GM18951 (cell line): ENCODE measurements around the gene GFAP.

Experiments used
- POLR2A ChIP-seq: IDR thresholded peaks from 4 replicates; pipeline ENCODE4 v1.6.1; 2011; ENCODE audit warnings: mild to moderate bottlenecking; ENCODE audit not compliant: insufficient read length, insufficient read depth; ENCODE audit errors: extremely low read depth
- in situ Hi-C: fragments of 300-500 bp; cut with MboI; formaldehyde crosslinking; loops from one replicate; pipeline ENCODE4 v1.12.0; 2022; ENCODE audit warnings: low sequenced_read_pairs, mixed read lengths, inconsistent platforms; ENCODE audit not compliant: unreplicated experiment

Gene GFAP

DNA sequence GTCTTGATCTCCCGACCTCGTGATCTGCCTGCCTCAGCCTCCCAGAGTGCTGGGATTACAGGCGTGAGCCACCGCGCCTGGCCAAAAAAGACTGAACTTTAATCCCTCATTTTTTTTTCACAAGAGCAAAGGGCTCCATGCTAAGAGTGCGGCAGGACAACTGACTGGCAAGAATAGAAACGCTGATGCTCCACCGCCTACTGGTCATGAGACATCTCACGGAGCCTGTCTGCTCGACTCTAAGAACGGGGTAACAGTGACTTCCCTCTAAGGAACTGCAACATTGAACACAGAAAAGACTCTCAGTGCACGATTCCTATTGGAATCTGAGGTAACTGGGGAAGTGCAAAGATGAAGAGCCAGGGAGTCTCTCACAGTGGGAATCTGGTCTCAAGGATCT, 43.7 kb downstream of the GFAP start:
- in situ Hi-C loops: no loop called here
- no peak for TF ChIP-seq POLR2A

DNA sequence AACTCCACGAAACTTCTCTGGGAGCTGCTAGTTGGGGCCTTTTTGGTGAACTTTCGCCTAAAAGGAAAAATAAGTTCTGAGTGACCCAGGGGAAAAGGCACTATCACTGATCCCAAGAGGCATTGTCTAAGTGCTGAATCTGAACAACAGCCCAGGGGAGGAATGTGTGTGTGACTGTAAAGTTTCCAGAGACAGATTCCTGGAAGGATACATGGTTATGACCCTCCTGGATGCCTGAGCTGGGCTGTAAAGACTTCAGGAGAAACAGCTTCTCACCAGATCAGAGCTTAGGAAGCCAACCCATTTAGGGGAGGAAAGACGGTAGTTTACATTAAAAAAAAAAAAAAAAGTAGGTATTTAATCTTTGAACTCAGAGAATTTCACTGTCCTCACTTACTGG, 47.5 kb downstream of the GFAP start:
- in situ Hi-C loops: no loop called here
- no peak for TF ChIP-seq POLR2A

GRCh38 chr17:44865931-44866330, 49.4 kb downstream of the GFAP start:
- in situ Hi-C loops: no loop called here
- TF ChIP-seq POLR2A: no peak

DNA sequence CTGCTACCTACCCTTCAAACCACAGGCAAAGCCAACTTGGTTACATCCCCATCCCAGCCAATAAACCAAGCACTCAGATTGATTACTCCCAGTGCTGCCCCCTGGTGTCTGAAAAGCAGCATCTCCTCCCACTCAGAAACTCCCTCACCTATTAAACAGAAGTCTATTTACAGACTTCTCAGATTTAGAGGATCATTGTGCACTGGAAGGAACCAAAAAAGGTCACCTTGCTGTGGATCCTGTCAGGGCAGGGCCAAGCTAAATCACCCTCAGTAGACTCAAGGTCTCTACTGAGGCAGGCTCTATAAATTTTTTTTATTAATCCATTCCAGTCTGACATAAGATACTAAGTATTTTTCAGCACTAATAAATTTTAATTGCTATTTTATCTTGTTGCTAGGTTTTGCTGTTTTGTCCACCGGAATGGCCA, 50.1 kb downstream of the GFAP start:
- in situ Hi-C loops: no loop called here
- TF ChIP-seq POLR2A: no peak

GRCh38 chr17:44864831-44865230, 50.5 kb downstream of the GFAP start:
- no peak for TF ChIP-seq POLR2A
- in situ Hi-C loops: loop anchor here (5.0 kb wide), 1 partner anchor 93 kb away; no protein-coding TSS in a partner anchor

DNA sequence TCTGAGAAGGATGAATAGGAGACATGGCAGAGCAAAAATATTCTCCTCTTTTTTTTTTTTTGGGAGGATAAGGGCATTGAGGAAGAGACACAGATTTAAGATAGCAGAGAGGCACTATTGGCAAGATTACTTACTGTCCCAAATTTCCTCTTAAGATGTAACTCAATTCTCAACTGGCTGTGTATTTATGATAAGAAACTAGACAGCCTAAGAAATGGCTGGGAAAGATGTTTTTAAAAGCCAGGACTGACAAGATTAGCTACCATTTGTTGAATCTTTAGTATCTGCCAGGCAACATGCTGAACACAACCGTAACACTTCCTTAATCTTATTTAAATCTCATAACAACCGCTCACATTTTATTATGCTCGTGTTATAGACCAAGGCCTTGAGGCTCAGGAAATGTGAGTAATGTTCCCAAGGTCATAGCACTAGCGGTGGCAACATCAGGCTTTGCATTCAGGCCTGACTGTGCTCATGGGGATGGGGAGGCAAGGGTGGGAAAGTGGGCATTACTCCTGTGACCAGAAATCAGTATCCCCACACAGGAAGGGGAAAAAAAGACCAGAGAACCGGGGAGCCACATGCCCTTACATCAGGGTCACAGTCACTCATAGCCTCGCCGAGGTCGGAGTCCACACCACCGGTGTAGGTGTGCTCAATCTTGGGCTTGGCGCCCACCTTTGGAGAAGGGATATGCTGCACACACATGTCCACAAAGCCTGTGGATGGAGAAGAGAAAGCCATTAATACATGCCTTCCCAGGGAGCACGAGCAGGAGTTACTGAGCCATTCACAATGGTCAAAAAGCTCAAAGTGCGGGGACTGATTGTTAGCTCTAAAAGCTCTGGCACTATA, 52.0 kb downstream of the GFAP start:
- in situ Hi-C loops: loop anchor here (5.0 kb wide), 1 partner anchor 91 kb away; no protein-coding TSS in a partner anchor
- TF ChIP-seq POLR2A: no peak

GRCh38 chr17:44862278-44862914, 52.9 kb downstream of the GFAP start:
- no peak for TF ChIP-seq POLR2A
- in situ Hi-C loops: loop anchor here (5.0 kb wide), 1 partner anchor 90 kb away; no protein-coding TSS in a partner anchor

DNA sequence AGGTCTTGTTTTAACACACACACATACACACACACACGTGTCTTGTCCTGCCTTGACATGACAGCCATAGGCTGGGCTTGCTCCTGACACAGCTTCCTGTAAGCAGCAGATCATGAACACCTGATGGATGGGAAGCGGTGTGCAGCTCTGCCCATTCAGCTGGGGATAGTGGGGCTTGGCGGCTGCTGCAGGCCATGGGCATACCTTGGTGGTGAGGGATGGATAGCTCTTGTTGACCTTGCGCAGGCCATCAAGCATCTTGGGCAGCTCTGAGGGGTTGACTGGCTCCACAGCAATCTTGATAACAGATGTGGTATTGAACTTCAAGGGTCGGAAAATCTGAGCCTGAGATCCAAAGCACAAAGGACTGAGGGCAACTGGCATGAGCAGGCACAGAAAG, 55.6 kb downstream of the GFAP start:
- no peak for TF ChIP-seq POLR2A
- in situ Hi-C loops: loop anchor here (5.0 kb wide), 1 partner anchor 87 kb away; no protein-coding TSS in a partner anchor

DNA sequence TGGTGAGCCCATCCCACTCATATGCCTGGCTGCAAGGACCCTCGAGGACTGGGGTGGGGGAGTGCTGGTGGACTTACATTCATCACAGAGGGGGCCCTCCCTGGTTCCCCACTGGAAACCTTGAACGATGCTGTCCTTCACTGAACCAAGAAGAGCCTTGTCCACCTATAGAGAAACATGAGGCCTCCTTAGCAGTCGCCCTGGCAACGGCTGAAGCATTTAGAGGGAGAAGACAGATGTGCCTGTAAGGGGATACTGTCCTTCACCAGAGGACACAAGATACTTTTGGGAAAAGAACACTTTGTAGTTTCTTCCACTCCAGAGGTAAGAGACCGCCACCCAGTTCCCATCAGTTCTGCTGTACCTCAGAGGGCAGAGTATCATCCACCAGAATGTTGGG, 61.1 kb downstream of the GFAP start:
- TF ChIP-seq POLR2A: no peak
- in situ Hi-C loops: no loop called here
